Measurements from ENCODE around the gene RNASE12.
A peak's percentile ranks its signal among the peaks of the same experiment; 100 is the strongest.
"Not testable (repeated sequence)": the region's sequence is repeated elsewhere in the genome, so short reads cannot be mapped to it uniquely, and the experiment has no call there.

RNASE12 gene, protein sequence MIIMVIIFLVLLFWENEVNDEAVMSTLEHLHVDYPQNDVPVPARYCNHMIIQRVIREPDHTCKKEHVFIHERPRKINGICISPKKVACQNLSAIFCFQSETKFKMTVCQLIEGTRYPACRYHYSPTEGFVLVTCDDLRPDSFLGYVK

DNA sequence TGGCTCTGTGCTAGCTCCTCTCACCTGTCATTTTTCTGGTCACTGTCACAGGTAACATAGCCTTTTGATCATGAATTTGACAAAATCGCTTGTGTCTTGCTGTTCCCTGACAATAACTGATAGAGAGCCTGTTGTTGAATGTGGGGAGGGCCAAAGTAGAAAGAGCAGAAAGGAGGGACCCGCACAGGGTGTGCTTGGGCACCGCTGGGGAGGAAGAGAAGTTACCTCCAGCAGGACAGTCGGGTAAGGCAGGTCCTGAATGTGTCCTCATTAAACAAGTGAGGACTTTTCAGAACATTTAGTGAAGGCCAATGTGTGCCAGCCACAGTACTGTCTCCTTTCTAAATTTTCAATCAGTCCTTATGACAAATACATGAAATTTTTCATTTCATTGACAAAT is at the start of gene RNASE12:
Gene RNASE12 (minus strand): TSS at position 142 of the 400 bp plus-strand sequence. CDS start 653 bp downstream, outside the sequence.
- no peak for DNase-seq (ENCODE audit: low read depth)

DNA sequence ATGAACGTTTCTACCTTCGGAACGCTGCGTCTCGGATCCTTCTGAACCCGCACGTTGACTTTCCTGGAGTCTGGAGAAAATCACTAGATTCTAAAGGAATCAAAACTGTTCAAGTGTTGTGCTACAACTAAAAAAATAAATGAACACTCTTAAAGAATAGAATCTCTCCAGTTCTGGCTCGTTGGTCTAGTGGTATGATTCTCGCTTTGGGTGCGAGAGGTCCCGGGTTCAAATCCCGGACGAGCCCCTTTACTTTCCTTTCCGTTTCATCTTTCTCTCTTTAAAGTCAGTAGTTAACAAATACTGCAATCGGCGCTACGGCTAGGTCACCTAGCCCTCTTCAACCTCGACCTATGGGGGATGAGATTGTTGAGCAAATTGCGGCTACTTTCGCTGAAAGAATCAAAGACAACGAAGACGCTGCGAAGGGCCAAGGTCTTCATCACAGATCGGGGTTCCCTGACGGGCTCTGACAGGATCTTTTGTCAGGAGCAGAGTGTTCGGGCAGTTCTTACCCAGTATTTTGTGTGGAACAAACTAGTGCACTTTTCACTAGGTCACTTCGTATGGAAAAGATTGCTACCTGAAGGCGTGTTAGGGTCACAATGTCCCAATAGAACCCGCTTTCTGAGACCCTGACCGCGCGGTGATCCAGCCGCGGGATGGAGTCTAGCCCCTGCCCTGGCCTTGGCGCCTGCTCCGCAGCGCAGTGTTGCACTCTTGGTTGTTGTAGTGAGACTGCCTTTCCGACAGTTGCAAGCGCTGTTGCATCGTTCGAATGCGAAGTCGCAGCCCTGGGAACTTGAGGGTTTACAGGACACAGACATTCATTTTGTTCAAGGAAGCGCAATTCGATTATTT is 41.9 kb upstream of the RNASE12 start:
- peak; percentile 85 for DNase-seq (ENCODE audit: low read depth)

DNA sequence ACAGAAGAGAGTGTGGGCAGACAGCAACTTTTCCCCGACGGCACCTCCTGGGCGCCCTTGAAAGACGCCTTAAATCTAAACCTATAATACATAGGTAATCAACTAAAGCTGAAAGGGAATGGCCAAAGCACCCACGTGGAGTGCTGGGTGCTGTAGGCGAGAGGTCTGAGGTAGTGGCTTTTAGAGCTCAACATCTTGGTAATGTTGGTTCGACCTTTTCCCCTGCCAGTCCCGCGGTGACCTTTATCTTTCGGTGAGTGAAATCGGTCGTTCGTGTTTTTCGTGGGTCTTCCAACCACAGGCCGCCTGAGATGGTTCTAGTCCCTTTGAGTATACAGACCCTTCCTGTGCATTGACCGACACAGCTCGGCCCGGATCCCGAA is 41.3 kb upstream of the RNASE12 start:
- DNase-seq (ENCODE audit: low read depth), result no peak

DNA sequence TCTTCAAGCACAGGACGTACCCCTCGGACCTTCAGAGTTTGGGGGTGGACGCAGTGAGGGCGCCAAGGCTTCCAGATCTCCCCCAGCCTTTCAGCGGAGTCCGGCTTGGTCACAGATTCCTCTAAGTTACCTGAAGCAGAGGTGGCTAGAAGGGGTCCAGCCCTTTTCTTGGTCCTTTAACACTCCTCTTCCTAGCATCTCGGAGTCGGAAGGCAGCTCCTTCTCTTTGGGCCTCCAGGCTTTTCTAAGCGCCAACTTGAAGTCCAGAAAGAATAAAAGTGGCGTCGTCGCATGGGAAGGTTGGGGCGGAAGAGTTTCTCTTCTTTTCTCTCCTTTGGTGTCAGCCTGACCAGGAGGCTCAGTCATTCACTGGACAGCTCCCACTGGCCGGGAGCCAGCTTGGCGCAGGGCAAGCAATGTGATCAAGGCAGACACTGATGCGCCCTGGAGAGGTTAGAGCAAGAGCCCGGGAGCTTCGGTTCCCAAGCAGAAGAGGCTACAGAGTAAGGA is 40.8 kb upstream of the RNASE12 start:
- DNase-seq (ENCODE audit: low read depth), result peak; percentile 65

DNA sequence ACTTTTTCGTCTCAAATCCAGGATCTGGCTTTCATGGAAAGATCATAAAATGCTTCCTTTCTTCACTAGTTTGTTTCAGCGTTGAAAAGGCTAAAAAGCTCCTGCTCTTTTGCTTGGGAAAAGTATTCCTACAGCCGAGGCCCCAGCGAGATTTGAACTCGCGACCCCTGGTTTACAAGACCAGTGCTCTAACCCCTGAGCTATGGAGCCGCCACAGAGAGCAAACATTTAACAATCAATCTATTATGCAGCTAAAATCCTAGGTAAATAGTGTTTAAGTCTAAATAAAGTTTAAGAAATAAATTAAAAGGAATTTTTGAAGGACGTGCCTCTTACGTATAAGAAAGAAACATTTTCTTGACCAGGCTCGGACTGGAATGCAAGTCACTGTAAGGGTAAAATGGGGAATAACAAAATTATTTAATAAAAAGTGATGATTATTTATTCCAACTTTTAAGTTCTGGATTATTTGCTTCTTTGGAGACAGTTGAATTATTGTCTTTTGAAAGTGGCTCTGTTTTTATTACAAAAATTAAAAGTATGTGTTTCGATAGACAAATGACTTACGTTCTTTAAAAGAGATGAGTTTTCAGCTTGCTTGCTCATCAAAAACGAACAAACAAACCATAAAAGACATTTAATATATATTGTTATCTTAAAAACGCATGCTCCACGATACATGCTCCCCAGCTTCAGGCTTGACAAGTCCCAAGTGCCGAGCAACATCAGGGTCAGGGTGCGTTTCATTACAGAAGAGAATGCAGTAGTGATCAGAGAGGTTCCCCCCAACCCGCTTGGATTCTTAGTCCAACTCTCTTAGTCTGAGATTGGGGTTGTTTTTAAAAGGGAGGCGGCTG is 40.1 kb upstream of the RNASE12 start:
- peak; percentile 65 for DNase-seq (ENCODE audit: low read depth)

DNA sequence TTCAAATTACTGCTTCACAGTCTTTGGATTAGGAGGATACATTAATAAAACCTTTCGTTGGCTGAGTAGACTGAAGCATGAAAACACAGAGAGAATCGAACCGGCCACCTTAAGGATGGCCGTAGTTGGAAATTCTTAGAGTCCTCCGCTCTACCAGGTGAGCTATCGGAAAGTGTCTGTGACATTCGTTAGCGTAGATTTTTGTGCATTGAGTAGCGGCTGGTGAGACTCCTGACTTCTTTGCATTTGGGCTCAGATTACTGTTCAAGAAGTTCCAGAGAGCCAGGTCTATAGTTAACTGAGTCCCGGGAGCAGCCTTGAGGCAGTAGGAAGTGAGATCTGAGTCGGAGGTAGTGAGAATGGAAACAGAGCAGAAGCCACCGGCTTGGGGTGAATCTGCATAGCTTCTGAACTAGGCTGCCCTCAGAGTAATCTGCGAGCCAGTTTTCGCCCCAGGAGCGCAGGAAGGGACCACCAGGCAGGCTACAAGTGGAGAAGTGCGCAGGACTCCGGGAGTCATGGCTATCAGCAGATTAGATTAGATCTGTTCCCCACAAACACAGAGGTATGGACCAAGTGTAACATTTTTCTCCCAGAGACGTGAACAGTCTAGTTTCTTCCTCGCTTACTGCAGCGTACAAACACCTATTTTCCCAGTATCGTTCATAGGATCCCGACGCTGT is 39.3 kb upstream of the RNASE12 start:
- DNase-seq (ENCODE audit: low read depth), result no peak

DNA sequence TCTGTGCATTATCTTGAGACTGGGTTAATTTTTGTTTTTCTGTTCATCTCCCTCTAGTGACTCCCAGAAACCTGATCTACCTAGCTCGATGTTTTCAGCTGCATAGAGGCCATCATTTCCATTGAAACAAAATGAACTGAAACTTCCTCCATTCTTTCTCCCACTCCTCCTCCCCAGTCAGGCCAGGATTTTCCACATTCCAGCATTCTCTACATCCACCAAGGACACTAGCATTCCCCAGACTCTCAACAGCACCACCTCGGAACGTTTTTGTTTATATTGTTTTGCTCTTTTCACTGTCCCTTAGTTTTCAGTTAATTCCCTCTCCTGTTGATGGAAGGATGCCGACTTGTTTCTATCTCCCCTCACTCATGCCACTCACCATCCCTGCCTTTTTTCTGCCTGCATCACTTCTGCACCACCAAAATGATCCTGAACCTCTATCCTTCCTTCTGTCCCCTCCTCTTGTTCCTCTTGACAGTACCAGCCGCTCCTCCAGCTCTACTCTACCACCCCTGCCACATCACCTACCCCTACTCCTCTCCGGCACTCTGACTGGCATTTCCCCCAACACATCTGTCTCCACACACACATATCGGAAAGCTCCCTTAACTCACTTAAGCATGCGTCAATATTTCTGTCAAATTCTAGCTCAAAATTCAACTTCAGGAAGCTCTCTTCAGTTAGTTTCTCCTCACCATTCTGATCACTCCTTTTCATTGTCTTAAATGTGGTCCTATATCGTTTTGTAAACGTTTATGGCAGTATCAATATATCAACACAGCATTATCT is 37.1 kb upstream of the RNASE12 start:
- DNase-seq (ENCODE audit: low read depth), result no peak

DNA sequence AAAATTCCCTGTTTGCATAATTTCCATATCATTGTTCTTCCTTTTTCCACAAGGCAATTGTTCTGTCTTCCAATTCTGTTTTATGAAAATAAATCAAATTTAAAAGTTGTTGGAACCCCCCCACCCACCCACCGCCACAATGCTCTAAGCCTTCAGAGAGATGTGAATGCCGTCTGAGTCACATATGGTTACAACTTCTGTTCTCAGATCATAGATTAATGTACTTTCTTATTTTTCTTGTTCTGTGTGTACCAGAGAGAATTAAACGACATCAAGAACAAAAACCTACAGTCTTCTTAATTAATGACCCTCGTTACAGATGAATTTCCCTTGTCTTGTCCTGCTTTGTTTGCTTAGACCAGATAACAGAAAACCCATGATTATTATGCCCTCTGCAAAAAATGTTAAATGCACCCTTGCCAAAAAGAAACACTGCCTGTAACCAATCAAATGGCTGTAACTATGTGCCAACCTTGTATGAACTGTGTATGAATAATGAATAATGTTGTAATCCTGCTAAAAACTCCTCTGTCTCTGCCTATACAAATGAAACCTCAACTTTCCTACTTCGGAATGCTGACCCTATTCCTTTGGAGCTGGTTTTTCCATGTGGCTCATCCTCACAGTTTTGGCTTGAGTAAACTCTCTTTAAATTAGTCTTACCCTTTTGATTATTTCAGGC is 36.3 kb upstream of the RNASE12 start:
- DNase-seq (ENCODE audit: low read depth), result peak; percentile 44

DNA sequence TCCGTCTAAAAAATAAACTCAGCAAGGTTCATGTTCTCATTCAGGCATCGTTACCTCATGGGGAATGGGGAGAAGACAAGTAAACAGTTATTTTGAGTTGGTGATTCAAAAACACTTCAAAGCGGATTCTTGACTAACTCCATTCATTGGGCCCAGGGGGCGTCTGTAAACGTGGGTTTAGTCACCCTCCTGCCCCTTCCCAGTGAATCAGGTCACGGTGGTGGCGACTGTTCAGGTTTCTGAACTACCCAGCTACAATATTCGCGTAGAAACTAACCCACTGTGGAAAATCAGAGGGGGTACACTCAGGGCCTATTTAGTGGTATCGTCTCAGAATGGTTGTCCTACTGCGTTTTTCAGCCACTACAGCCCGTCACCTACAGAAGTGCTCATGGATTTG is 35.1 kb upstream of the RNASE12 start:
- DNase-seq (ENCODE audit: low read depth), result no peak

DNA sequence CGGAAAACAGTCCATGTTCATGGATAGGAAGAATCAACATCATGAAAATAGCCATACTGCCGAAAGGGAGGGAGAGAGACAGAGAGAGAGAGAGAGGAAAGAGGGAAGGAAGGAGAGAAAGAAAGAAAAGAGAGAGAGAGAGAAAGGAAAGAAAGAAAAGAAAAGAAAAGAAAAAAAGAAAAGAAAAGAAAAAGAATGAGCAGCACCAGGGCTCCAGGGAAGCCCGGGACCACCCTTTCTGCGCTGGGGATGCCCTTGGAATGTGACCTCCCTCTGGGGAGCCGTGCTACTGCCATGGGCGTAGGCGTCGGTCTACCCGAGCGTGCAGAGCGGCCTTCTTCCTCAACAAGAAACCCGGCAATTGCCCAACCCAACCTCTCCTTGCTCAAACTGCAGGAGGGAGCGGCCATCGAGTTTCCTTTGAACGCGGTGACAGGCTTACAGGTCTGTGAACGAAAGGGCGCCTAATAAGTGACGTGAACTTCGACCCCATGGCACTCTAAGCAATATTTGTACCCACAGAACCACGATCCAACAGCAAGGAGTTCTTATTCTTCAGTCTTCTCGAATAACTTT is 33.4 kb upstream of the RNASE12 start:
- peak; percentile 75 for DNase-seq (ENCODE audit: low read depth)

DNA sequence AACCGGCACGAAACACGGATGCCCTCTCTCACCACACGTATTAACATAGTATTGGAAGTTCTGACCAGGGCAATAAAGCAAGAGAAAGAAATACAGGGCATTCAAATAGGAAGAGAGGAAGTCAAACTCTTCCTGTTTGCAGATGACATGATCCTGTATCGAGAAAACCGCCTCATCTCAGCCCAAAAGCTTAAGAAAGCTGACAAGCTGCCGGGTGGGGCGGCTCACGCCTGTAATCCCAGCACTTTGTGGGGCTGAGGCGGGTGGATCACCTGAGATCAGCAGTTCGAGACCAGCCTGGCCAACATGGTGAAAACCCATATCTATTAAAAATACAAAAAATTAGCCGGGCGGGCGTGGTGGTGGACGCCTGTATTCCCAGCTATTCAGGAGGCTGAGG is 32.6 kb upstream of the RNASE12 start:
- no peak for DNase-seq (ENCODE audit: low read depth)

DNA sequence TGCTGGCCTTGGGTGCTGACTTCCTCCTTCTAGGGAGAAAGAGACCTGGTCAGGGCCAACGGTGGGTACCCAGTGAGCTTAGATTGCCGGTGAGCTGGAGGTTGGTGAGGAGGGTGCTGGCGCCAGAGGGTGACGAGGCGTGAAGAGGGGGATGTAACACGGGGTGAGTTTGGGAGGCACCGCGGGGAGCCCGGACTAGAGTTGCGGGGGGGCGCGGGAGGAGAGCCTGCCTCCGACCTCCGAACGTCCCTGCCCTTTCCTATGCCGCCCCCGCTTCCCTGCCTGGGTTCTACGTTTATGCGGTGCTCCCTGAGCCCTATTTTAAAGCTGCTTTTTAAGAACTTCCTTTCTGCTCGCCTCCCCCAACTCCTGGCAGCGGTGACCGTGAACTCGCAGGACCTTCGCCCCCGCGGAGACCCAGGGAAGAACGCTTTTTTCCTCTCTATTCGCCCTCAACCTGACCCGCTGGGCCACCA is 31.7 kb upstream of the RNASE12 start:
- DNase-seq (ENCODE audit: low read depth), result no peak

DNA sequence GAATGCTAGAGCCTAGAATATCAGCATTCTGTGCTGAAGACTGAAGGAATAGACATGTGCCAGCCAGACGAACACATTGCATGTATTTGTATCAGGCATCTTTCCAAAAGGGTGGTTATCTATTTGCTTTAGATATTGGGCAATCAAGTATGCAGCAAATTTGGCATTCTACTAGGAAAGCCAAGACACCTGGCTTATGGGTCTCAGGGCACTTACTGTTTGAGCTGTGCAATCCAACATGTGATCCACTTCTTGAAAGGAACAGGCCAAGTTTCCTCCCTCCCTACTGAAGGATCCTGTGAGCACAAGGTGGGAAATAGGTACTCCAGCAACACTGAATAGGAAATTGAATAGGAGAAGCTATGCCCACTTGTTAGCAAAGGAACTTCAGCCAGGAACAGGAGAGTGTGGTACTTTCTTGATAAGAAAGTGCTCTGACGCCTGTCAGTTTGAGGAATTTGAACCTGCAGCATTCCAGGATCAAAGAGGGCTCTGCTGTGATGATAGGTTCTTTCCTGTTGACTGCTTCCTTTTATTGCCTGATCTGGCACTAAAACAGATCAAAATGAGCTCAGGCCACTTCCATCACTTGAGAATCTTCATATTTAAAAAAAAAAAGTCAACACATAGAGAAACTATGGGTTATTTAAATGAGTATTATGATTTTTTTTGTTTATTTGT is 29.8 kb upstream of the RNASE12 start:
- DNase-seq (ENCODE audit: low read depth), result no peak

DNA sequence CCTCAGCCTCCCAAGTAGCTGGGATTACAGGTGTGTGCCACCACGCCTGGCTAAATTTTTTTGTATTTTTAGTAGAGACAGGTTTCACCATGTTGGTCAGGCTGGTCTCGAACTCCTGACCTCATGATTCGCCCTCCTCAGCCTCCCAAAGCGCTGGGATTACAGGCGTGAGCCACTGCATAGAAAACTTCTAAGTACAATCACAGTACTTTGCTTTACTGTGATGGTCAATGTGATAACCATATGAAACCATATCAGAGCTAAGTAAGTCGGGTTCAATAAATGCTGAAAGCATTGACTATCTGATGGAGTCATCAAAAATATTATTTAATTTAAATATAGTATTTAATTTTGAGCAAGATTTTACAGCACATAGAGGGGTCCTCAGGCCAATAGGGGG is 28.5 kb upstream of the RNASE12 start:
- DNase-seq (ENCODE audit: low read depth), result not testable (repeated sequence)

DNA sequence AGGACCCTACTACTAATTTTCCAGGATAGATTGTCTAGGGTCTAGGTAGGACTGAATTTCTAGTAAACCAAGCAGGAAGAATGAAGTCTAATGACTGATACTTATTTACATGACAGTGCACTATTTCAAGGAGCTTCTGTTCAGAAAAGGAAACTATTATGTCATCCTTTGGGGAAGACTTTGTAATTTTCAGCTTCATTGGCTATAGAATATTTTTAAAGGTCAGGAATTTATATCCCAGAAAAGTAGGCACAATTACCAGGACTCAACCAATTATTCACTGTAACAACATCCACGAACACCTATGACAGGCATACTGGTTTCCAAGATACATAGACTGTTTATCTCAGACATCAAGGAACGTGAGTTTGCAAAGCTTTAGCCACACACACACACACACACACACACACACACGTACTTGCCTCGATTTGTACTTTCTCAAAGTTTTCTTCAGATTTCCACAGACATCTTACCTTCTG is 27.1 kb upstream of the RNASE12 start:
- DNase-seq (ENCODE audit: low read depth), result no peak

DNA sequence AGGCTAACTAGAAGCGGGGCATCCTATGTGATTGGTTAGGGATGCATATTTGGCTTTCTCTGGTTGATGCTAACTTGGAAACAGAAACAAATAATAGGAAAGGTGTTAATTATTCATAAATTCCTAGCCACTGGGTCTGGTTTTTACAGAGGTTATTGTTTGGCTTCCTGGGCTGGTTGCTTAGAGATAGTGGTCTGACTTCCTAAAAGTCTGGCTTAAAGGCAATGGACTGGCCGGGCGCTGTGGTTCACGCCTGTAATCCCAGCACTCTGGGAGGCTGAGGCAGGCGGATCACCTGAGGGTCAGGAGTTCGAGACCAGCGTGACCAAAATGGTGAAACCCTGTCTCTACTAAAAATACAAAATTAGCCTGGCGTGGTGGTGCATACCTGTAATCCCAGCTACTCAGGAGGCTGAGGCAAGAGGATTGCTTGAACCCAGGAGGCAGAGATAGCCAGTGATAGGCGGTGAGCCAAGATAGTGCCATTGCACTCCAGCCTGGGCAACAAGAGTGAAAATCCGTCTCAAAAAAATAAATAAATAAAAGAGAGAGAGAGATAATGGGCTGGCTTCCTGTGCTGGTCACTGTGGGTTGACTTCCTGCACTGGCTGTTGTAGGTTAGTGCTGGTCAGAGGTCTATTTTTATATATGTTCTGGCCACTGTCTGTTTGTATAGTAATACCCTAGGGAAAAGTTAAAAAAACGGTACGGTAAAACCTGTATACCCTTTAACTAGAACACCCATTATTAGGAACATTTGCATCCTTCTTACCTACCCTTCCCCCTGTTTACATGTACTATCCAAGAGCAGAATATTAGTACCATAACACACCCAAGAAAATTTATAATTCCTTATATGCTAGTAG is 26.2 kb upstream of the RNASE12 start:
- no peak for DNase-seq (ENCODE audit: low read depth)

DNA sequence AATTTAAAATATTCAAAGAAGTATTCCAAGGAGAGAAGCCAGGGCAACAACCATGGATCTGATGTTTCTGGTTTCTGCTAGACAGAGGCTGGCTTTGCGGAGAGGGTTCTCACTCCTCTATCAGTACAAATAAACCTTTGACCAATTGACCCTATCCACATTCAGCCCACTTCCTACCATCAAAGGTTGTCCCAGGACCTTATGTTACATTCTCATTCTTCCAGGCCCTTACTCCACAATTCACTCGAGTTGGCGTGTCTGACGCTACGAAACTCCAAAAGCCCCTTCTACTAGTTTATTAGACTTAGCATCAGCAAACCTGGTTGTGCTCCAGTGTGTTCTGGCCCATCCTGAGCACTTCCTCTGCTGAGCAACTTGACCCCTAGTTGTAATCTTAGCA is 24.8 kb upstream of the RNASE12 start:
- DNase-seq (ENCODE audit: low read depth), result no peak
